HG03060 (cell line): ENCODE data around the gene CALHM2.

Experiments
- ATAC-seq: cut with Tn5 transposase; IDR thresholded peaks from one replicate; pipeline ENCODE4 v1.9.1; 2021; ENCODE audit warnings: low read depth, moderate number of reproducible peaks; ENCODE audit not compliant: unreplicated experiment

CALHM2 gene

DNA sequence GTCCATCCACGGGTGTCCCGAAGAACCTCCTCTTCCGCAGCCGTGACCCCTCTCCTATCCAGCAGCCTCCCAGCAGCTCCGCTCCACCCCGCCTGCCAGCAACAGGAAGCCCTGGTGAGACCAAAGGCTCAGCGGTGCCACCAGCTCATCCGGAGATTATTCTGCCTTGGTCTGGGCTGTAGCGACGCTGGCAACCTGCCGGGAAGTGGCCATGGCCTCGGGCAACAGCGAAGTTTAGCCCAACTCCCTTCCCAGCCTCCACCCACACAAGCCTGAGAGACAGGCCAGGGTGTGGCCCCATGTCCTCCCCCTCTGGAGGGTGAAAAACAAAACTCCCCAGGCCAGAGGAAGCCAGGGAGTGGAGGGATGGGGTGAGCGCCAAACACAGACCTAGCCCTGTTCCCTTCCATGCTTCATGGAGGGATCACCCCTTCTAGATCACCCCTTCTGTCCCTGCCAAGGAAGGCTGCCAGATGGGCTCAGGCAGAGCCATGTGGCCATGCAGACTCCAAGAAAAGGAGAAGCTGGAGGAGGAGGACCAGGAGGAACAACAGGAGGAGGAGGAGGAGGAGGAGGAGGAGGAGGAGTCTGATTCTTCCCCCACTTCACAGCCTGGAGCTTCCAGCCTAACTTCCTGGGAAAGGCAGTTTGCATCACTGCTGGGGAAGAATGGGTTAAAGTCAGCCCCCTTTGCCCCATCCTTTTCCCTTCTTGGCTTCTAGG, 918 bp downstream of the CALHM2 start:
- ATAC-seq = no peak

DNA sequence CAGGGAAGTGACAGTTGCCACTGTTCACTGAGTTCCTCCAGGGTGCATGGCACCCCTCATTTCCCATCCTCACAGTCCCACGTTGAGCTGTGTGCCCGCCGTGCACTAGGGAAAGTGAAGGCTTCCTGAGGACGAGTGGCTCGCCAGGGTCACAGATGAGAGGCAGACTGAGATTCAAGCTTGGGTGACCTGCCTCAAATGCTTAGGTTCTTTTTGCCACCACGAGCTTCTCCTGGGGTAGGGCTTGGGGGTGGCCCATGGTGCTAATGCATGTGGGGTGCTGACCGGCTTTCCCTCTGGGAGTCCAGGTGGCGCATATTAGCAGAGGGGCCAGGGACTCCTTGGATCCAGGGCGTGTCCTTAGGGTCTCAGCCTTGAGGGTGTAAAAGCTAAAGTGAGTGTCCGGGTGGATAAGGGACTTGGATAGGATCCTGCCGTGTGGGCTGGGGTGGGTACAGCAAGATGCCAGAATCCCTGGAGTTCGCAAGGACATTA, 1.9 kb downstream of the CALHM2 start:
- ATAC-seq = no peak

DNA sequence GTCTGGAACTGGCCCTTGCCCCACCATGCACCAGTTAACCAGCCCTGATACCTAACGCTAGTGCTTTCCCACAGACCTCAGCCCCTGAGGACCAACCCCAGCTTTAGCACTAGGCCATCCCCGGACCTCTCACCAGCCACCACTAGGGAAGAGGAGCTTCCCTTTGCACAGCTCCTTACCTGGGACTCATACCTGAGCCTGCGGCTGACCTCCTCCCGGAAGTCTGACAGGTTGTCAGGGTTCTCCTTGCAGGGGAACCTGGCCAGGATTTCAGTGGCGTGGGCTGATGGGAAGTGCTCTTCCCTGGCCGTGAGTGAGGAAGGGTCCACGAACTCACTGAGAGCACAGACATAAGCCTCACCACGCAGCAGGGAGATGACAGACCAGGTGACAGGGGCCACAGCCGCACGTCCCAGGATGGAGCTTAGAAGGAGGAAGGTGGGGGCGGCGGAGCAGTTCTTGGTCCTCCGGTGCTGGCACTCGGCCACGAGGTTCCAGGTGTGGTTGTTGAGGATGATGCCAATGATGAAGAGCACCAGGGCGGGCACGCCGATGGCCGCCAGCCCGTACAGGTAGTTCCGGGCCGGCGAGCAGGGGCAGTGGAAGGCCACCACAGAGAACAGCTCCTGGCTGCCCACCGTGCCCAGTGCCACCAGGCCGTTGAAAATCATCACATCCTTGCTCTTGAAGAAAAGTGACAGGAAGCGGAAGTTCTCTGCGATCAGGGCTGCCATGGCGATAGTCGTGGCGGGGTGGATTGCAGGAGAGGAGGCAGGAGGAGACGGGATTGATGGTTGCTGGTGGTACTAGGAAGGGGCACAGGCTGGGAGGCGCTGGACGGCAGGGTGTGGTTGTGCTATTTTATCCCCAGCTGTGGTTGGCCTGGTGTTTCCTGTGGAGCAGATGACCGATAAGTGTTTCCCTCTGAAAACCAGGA, 2.7 kb downstream of the CALHM2 start:
- no peak for ATAC-seq

DNA sequence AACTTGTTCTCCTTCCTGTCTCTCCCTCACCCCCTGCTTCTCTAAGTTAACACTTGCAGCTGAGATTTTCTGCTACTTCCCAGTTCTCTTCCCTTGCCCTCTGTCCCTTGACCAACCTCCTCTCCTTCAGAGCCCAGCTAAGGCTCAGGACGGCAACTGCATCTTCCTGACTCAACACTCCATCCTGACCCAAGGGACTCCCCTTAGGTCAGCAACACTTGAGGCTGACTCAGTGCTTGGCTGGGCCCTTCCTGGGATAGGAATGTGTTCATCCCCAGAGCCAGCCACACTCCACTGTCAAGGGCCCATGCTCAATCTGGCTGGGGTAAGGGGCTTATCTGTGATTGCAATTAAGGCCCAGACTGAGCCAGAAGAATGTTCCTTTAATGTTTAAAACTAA, 3.4 kb downstream of the CALHM2 start:
- ATAC-seq = no peak

DNA sequence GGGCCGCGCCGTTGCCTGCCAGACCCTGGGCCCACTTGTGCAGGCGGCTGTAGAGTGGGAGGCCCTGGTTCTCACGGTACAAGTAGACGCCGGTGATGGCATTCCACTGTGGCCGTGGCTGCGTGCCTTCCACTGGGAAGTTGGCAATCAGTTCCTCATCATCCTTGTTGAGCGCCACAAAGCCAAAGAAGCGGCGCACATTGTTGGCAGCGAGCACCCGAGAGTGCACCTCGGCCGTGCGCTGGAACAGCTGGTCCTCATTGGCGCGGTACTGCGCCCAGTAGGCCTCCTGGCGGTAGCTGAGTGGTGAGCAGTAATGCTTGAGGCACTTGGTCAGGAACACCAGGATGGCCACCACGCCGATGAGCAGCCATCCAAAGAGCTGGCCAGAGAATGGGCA, 5.0 kb downstream of the CALHM2 start:
- no peak for ATAC-seq

DNA sequence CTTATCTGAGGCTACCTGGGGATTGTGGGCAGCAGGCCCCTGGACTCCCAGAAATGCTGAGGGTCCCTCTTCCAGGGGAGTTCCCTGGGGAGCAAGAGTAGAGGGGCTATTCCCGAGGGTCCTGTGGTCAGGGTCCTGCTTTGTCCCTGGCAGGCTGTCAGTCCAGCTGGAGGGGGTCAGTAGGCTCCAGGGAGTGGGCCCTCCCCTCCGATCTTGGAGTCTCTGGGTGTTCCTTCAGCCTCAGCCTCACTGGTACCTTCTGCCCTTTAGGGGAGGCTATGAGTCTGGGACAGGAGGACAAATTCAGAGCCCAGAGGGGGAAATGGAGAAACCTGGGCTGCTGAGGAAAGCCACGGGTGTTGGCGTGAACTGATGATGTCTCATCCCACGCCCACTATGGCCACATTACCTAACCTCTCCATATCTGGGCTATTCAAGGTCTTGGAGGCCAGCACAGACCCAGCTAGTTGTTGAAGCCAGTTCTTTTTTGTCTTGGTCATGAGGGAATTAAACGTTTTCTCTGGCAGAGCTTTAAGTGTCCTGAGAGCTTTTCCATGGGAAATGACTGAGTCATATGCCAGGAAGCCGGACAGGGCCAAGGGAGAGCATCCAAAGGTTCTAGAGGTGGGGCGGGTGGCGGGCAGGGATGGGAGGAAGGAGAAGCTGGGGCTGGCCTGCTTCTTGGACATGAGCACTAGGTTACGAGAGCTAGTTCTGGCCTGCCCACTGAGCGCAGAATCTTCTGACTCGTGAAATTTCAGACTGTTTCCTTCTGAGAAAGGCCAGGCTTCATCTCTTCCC, 6.2 kb downstream of the CALHM2 start:
- ATAC-seq = no peak

DNA sequence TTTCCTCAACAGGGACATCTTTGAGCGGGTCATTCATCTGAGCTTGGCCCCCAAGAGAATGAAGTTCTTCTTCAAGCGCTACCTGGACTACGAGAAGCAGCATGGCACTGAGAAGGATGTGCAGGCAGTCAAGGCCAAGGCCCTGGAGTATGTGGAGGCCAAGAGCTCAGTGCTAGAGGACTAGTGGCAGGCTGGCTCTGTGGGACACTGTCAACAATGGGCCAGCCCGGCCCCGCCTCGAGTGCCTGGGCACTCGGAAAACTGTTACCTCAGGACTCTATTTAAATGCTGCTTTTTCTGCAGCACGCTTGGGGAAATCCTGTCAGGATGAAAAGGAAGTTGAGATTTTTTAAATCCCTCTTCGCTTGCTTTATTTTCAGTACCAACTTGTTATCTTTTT, 6.8 kb downstream of the CALHM2 start:
- ATAC-seq = no peak

DNA sequence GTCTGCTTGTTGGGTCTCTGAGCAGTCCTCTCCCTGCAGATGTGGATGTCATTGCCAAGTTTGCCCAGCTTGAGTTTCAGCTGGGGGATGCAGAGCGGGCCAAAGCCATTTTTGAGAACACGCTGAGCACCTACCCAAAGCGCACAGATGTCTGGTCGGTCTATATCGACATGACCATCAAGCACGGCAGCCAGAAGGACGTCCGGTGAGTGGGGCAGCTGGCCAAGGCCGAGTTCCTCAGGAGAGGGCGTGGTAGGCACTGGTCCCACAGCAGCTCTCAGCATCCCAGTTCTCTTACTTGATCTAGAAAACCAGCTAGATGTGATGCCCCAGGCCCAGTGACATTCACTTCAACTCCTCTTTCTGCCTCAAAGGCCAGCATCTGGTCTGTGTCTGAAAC, 7.7 kb downstream of the CALHM2 start:
- ATAC-seq = no peak

DNA sequence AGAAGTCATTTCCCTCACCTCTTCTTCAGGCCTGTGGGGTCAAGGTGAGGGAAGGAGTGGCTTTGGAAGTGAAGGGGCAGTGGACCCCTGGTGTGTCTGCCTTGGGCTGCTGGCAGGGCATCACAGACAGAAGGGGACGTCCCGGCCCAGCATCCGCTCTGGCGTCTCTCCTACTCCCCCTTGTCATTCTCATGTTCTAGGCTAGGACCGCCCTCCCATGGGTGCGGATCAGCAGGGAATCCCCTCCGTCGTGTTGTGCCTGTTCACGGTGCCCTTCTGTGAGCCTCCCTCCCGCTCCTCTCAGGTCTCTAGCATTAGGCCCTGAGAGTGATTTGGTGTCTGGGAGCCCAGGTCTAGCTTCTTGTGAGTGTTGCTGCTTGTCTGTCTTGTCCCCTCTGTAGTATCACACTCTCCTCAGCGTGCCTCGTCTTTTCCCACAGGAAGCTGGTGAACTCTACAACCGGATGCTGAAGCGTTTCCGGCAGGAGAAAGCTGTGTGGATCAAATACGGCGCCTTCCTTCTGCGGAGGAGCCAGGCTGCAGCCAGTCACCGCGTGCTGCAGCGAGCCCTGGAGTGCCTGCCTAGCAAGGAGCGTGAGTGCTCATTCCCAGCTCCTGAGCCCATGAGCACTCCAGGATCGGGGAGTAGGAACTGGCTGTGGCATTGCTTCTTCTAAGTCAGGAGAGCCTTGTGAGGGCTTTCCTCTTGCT, 8.5 kb downstream of the CALHM2 start:
- ATAC-seq = no peak

DNA sequence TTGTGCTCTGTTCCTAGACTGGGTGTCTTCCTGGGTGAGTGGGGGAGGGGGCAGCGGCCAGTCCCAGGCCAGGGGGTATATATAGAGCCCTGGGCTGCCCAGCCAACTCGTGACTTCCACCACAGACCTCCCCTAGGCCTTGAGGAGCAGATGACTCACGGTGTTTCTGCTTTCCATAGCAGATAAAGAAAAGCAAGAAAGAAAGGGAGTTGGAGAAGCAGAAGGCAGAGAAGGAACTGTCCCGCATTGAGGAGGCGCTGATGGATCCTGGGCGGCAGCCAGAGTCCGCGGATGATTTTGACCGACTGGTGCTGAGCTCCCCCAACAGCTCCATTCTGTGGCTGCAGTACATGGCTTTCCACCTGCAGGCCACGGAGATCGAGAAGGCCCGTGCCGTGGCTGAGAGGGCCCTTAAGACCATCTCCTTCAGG, 10.1 kb downstream of the CALHM2 start:
- no peak for ATAC-seq

DNA sequence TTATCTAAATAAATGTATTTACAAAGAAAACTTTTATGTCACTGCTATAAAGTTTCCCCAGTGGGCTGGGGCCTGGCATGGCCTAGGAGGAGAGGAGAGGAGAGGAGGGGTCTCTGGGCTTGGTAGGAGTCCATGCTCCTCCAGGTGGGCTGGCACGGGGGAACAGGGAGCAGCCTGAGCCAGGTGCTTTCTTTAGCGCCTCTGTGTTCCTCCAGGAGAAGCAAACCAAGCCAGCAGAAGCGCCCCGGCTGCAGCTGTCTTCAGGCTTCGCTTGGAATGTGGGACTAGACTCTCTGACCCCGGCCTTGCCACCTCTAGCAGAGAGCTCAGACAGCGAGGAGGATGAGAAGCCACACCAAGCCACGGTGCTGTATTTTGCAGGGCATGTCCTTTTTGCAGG, 10.6 kb downstream of the CALHM2 start:
- ATAC-seq = no peak

DNA sequence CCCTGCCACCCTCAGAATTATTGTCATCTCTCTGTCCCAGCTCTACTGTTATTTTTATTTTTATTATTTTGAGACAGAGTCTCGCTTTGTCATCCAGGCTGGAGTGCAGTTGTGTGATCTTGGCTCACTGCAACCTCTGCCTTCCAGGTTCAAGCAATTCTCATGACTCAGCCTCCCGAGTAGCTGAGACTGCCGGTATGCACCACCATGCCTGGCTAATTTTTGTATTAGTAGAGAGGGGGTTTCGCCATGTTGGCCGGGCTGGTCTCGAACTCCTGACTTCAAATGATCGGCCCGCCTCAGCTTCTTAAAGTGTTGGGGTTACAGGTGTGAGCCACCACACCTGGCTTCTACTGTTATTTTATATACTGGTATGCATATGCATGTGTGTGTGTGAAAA, 11.0 kb downstream of the CALHM2 start:
- no peak for ATAC-seq

DNA sequence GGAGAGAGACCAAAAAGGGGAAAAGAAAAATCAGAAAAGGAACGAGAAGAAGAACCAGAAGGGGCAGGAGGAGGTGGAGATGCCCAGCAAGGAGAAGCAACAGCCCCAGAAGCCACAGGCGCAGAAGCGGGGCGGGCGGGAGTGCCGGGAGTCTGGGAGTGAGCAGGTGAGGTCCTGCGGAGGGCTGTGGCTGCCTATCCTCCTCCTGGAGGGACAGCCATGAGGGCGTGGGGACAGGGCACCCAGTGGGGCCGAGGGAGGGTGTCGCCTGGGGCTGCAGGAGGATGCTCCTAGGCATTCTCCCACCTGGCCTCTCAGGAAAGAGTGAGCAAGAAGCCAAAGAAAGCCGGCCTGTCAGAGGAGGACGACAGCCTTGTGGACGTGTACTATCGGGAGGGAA, 11.8 kb downstream of the CALHM2 start:
- ATAC-seq = no peak

DNA sequence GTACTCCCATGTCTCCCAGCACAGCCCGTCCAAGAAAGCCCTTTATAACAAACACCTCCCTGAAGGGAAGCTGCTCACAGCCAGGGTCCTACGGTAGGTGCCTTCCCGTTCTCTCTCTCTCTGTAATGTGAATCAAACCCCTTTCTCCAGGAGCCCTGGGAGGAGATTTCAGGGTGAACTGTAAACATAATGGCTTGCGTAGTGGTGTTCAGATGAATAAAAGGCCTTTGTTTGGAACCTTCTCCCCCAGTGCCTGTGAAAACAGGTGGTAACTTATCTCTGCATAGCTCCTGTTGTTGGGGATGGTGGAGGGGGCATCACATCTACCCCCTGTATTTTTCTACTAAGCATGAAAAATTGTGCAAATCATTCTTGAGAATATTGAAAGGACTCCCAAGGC, 12.4 kb downstream of the CALHM2 start:
- ATAC-seq = no peak

DNA sequence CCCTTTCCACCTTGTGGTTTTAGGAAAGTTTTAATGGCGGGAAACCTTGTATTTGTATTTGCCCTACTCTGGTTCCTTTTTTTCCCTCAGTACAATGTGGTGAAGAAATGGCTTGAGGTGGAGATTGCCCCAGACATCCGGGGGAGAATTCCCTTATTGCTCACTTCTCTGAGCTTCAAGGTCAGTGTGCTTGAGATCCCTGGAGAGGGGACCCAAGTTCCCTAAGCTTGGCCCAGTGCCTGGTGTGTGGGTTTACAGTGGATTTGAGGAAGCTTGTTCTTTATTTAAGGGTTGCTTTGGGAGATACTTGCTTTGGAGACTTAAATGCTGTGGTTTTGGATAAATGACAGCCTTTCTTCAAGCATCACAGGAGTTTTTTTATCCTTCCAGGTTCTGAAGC, 18.3 kb downstream of the CALHM2 start:
- no peak for ATAC-seq

DNA sequence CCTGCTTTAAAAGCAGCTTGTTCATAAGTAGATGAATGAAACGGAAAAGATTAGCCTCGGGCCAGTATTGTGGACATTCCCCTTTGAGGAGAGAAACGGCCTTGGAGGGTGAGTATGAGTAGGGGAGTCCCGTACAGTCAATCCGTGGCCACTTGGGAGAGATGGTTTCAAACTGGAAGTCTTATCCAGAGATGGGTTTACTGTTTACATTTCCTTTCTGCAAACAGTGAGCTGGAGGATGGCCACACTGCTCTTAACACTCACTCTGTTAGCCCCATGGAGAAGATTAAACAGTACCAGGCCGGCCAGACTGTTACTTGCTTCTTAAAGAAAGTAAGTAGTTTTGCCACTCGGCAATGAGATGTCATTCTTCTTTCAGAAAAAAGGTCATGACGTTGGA, 20.3 kb downstream of the CALHM2 start:
- ATAC-seq = no peak

DNA sequence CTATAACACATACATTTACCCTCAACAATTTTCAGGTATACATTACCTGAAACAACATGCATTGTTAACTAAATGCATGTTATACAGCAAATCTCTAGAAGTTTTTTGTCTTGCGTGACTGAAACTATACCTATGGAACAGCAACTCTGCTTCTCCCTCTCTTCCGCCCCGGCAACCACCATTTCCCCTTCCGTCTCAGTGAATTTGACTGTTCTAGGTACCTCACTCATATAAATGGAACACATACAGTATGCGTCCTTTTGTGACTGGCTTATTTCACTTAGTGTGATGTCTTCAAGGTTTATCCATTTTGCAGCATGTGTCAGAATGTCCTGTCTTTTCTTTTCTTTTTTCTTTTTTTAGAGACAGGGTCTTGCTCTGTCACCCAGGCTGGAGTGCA, 22.5 kb downstream of the CALHM2 start:
- ATAC-seq = no peak

DNA sequence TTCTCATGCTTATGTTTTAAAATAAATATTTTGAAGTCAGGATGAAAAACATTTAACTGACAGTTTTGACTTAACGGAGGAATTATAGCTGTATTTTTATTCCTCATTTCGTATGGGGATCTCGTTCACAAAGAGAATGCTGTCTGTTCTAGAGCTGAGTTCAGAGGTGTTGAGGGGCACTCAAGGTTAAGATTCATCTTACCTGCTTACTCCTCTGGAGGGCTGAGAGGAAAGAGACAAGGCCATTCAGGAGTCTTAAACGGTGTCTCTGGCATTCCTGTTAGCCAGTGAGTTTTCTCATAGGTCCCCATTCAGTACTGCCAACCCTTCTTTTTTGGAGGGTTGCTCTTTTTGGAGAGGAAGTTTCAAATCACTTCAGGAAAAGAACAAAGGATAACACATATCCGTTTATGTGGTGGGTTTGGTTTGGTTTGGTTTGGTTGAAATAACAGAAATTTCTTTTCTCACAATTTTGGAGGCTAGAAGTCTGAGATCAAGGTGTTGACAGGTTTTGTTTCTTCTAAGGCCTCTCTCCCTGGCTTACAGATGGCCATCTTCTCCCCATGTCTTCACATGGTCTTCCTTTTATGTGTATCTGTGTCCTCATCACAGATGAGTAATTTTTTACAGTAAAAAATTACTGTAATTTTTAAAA, 23.1 kb downstream of the CALHM2 start:
- ATAC-seq = no peak

DNA sequence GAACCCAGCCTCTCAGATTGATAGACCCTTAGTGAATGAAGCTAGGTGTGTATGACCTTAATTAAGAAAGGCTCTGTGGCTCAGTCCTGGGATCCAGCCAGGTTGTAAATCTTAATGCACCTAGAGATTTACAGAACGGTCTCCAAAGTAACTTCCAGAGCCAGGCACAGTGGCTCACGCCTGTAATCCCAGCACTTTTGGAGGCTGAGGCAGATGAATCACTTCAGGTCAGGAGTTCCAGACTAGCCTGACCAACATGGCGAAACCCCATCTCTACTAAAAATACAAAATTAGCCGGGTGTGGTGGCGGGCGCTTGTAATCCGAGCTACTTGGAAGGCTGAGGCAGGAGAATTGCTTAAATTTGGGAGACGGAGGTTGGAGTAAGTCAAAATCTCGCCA, 24.3 kb downstream of the CALHM2 start:
- ATAC-seq = no peak

DNA sequence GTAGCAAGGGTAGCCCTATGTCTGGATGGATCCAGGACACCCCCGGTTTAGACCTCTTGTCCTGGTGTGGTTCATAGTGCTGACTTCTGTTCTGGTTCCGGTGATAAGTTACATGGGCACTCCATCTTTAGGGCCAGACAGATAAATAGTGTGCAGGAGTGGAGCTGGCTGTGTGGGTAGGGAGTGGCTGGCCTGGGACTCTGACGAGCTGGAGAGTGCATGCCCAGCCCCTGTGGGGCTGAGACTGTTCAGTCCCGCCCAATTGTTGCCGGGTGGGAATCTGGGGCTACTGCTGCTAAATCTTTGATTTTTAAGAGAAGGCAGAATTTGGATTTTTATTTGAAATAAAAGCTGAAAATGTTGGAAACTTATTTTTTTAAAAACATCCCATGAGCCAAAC, 28.4 kb downstream of the CALHM2 start:
- ATAC-seq = no peak
